ENCODE measurements around the gene AKAP17A.

GRCh38 chrX:1614927-1615326 is 23.5 kb downstream of the AKAP17A start, which contains the start of gene ASMT:
- TF ChIP-seq YY1 (IDR thresholded peaks at IDR 0.05; ENCODE audit: insufficient read depth, insufficient read length) (no peak), ZNF274 (IDR thresholded peaks at IDR 0.05; ENCODE audit: low read depth, low read length) (no peak)
